ENCODE measurements around the gene ANKRD40CL.
A peak's percentile ranks its signal among the peaks of the same experiment; 100 is the strongest.

Gene ANKRD40CL

GRCh38 chr17:50803676-50804075, 36.4 kb upstream of the ANKRD40CL start:
- no peaks in the 10 kb centered on the region for H3K36me3 ChIP-seq (ENCODE audit: control insufficient read depth, insufficient read depth, low read length)
- peaks cover 3% of the 10 kb centered on the region for H3K4me1 ChIP-seq (ENCODE audit: control insufficient read depth, insufficient read depth, low read length, poor library complexity, severe bottlenecking)
- H3K27ac ChIP-seq (ENCODE audit: low read depth, low read length, severe bottlenecking), result peak overlapping the region; percentile 16
- H3K9me3 ChIP-seq (ENCODE audit: control insufficient read depth, low read length), result no peaks in the 10 kb centered on the region
- 82 to 95% methylated on average over 5 to 6 of the region's 6 CpGs for WGBS, 2 experiments (ENCODE audit: insufficient coverage in 2 of 2)
- H3K4me3 ChIP-seq (ENCODE audit: extremely low read depth, insufficient read depth, low read length, poor library complexity, severe bottlenecking), result no peak overlapping the region

- peak overlapping the region; percentile 16 for H3K27ac ChIP-seq (ENCODE audit: low read depth, low read length, severe bottlenecking)
- WGBS, 2 experiments (ENCODE audit: insufficient coverage in 2 of 2), result 83 to 84% methylated on average over 7 to 11 of the region's 12 CpGs
Observed at GRCh38 chr17:50802609-50803571, 35.6 kb upstream of the ANKRD40CL start.

DNA sequence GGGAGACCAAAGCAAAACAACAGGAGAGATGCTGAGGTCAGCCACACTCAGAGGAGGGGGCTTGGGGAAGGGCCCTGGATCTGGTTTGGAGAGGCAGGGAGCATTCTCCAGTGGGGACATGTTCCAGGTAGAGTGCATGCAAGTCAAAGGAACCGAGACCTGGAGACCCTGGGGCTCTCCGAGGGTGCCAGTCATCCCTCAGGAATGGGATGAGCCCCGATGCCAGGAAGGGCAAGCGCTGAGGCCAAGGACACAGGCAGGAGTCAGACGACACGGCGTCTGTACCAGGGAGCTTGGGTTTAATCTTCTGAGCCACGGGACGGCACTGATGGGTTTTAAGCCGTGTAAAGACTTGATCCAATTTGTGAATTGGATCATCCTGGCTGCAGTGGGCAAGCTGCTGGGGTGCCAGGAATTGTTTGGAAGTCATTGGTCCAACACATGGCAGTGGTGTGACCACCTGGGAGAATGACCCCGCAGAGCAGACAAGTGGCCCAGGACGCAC, 32.9 kb upstream of the ANKRD40CL start:
- no peaks in the 10 kb centered on the region for H3K9me3 ChIP-seq (ENCODE audit: control insufficient read depth, low read length)
- no peak overlapping the region for H3K27ac ChIP-seq (ENCODE audit: low read depth, low read length, severe bottlenecking)
- 90 to 97% methylated on average over 12 of the region's 12 CpGs for WGBS, 2 experiments (ENCODE audit: insufficient coverage in 2 of 2)
- H3K4me3 ChIP-seq (ENCODE audit: extremely low read depth, insufficient read depth, low read length, poor library complexity, severe bottlenecking), result no peak overlapping the region
- no peaks in the 10 kb centered on the region for H3K36me3 ChIP-seq (ENCODE audit: control insufficient read depth, insufficient read depth, low read length)
- H3K4me1 ChIP-seq (ENCODE audit: control insufficient read depth, insufficient read depth, low read length, poor library complexity, severe bottlenecking), result peaks cover 3% of the 10 kb centered on the region

More at GRCh38 chr17:50802609-50803571, 35.6 kb upstream of the ANKRD40CL start:
- Histone ChIP-seq H3K4me1 (ENCODE audit: control insufficient read depth, insufficient read depth, low read length, poor library complexity, severe bottlenecking) (peaks cover 3% of the 10 kb centered on the region), H3K36me3 (ENCODE audit: control insufficient read depth, insufficient read depth, low read length) (no peaks in the 10 kb centered on the region), H3K4me3 (ENCODE audit: extremely low read depth, insufficient read depth, low read length, poor library complexity, severe bottlenecking) (no peak overlapping the region), H3K9me3 (ENCODE audit: control insufficient read depth, low read length) (no peaks in the 10 kb centered on the region)

DNA sequence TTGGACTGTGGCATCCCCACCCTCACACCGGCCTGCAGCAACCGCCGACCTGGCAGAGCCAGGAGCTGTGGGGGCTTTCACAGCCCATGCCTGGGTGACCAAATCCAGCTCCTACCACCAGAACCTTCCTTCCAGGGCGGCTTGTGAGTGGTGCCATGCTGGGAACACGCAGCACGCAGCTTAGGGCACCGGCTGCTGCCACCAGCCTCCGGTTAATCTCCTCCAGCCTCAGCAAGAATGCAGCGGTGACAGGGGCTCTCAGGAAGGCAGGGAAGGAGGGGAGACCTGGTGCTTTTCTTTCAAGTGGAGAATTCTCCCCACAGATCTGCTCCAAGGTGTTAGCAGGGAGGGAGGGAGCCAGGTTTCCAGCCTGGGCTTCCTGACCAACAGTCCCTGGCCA, 32.3 kb upstream of the ANKRD40CL start:
- Histone ChIP-seq H3K27ac (ENCODE audit: low read depth, low read length, severe bottlenecking) (no peak overlapping the region), H3K9me3 (ENCODE audit: control insufficient read depth, low read length) (no peaks in the 10 kb centered on the region), H3K4me1 (ENCODE audit: control insufficient read depth, insufficient read depth, low read length, poor library complexity, severe bottlenecking) (peaks cover 3% of the 10 kb centered on the region), H3K36me3 (ENCODE audit: control insufficient read depth, insufficient read depth, low read length) (no peaks in the 10 kb centered on the region), H3K4me3 (ENCODE audit: extremely low read depth, insufficient read depth, low read length, poor library complexity, severe bottlenecking) (no peak overlapping the region)
- 90% methylated on average over 7 to 9 of the region's 9 CpGs for WGBS, 2 experiments (ENCODE audit: insufficient coverage in 2 of 2)

DNA sequence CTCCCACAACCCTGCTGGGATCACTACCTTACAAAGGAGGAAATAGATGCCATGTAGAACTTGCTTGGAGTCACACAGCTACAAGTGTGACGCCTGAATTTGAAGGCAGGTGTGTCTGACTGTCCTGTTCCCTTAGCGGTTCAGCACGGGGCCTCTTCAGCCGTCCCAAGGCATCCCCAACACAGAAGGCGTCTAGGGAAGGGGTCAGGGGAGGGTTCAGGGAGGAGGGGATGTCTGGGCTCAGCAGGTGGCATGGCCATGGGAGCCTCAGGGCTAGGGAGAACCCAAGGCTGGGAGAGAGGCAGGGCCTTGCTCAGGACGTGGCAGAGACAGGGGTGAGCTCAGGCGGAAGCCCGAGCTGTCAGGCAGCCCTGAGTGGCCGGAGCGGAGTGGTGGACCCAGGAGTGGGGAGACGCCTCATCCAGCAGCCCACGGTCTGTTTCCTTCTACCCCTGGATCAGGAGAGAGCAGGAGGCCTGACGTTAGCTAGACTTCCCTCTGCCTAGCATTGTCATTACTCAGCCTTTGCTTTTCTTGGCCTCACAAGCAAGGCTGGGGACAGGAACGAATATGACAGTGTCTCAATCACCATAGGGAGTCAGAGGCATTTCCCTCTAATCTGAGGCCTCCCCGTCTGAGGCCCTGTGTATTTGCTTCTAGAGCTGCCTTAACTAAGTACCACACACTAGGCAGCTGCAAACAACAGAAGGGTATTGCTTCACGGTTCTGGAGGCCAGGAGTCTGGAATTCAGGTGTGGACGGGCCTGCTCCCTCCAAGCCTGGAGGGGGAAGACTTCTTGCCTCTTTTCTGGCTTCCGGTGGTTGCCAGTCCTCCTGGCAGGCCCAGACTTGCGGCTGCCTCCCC, 31.3 kb upstream of the ANKRD40CL start:
- WGBS, 2 experiments (ENCODE audit: insufficient coverage in 2 of 2), result 80 to 83% methylated on average over 19 of the region's 19 CpGs
- Histone ChIP-seq H3K4me1 (ENCODE audit: control insufficient read depth, insufficient read depth, low read length, poor library complexity, severe bottlenecking) (peaks cover 3% of the 10 kb centered on the region), H3K9me3 (ENCODE audit: control insufficient read depth, low read length) (no peaks in the 10 kb centered on the region), H3K36me3 (ENCODE audit: control insufficient read depth, insufficient read depth, low read length) (no peaks in the 10 kb centered on the region), H3K4me3 (ENCODE audit: extremely low read depth, insufficient read depth, low read length, poor library complexity, severe bottlenecking) (no peak overlapping the region), H3K27ac (ENCODE audit: low read depth, low read length, severe bottlenecking) (no peak overlapping the region)

- H3K4me1 ChIP-seq (ENCODE audit: control insufficient read depth, insufficient read depth, low read length, poor library complexity, severe bottlenecking), result peaks cover 3% of the 10 kb centered on the region
- no peak overlapping the region for H3K27ac ChIP-seq (ENCODE audit: low read depth, low read length, severe bottlenecking)
- no peak overlapping the region for H3K4me3 ChIP-seq (ENCODE audit: extremely low read depth, insufficient read depth, low read length, poor library complexity, severe bottlenecking)
- 87 to 96% methylated on average over 7 to 8 of the region's 11 CpGs for WGBS, 2 experiments (ENCODE audit: insufficient coverage in 2 of 2)
- H3K36me3 ChIP-seq (ENCODE audit: control insufficient read depth, insufficient read depth, low read length), result no peaks in the 10 kb centered on the region
- H3K9me3 ChIP-seq (ENCODE audit: control insufficient read depth, low read length), result no peaks in the 10 kb centered on the region
Observed at GRCh38 chr17:50797135-50797810, 30.0 kb upstream of the ANKRD40CL start.

GRCh38 chr17:50794361-50794760, 27.0 kb upstream of the ANKRD40CL start:
- Histone ChIP-seq H3K27ac (ENCODE audit: low read depth, low read length, severe bottlenecking) (no peak overlapping the region), H3K4me3 (ENCODE audit: extremely low read depth, insufficient read depth, low read length, poor library complexity, severe bottlenecking) (no peak overlapping the region), H3K9me3 (ENCODE audit: control insufficient read depth, low read length) (no peaks in the 10 kb centered on the region), H3K4me1 (ENCODE audit: control insufficient read depth, insufficient read depth, low read length, poor library complexity, severe bottlenecking) (peaks cover 4% of the 10 kb centered on the region), H3K36me3 (ENCODE audit: control insufficient read depth, insufficient read depth, low read length) (no peaks in the 10 kb centered on the region)
- 71 to 100% methylated on average over 2 to 3 of the region's 6 CpGs for WGBS, 2 experiments (ENCODE audit: insufficient coverage in 2 of 2)

GRCh38 chr17:50793007-50793406, 25.7 kb upstream of the ANKRD40CL start:
- H3K36me3 ChIP-seq (ENCODE audit: control insufficient read depth, insufficient read depth, low read length), result no peaks in the 10 kb centered on the region
- H3K4me1 ChIP-seq (ENCODE audit: control insufficient read depth, insufficient read depth, low read length, poor library complexity, severe bottlenecking), result peaks cover 2% of the 10 kb centered on the region
- H3K9me3 ChIP-seq (ENCODE audit: control insufficient read depth, low read length), result no peaks in the 10 kb centered on the region
- no peak overlapping the region for H3K27ac ChIP-seq (ENCODE audit: low read depth, low read length, severe bottlenecking)
- H3K4me3 ChIP-seq (ENCODE audit: extremely low read depth, insufficient read depth, low read length, poor library complexity, severe bottlenecking), result no peak overlapping the region
- WGBS, 2 experiments (ENCODE audit: insufficient coverage in 2 of 2), result 98 to 100% methylated on average over 6 to 7 of the region's 8 CpGs

DNA sequence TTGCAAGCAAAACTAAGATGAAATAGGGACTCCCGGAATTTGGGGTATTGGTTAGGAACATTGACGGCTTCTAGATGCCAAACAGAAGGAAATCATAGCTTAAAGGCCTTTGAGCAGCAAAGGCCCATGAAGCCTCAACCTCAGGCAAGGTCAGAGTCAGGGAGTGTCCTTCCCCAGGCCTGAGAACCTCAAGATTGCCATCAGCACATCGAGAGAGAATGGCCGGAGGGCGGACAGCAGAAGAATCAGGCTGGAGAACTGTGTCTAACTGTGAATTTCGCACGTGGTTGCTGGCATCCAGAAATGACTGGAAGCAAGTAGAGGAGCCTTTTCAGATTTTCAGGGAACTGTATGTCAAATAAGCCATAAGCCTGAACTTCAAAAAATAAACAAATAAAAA, 24.8 kb upstream of the ANKRD40CL start:
- 88 to 93% methylated on average over 7 of the region's 7 CpGs for WGBS, 2 experiments (ENCODE audit: insufficient coverage in 2 of 2)
- Histone ChIP-seq H3K4me3 (ENCODE audit: extremely low read depth, insufficient read depth, low read length, poor library complexity, severe bottlenecking) (no peak overlapping the region), H3K27ac (ENCODE audit: low read depth, low read length, severe bottlenecking) (no peak overlapping the region), H3K36me3 (ENCODE audit: control insufficient read depth, insufficient read depth, low read length) (no peaks in the 10 kb centered on the region), H3K4me1 (ENCODE audit: control insufficient read depth, insufficient read depth, low read length, poor library complexity, severe bottlenecking) (peaks cover 2% of the 10 kb centered on the region), H3K9me3 (ENCODE audit: control insufficient read depth, low read length) (no peaks in the 10 kb centered on the region)

- no peaks in the 10 kb centered on the region for H3K9me3 ChIP-seq (ENCODE audit: control insufficient read depth, low read length)
Observed at GRCh38 chr17:50790618-50791017, 23.3 kb upstream of the ANKRD40CL start.

More at GRCh38 chr17:50790618-50791017, 23.3 kb upstream of the ANKRD40CL start:
- Histone ChIP-seq H3K4me1 (ENCODE audit: control insufficient read depth, insufficient read depth, low read length, poor library complexity, severe bottlenecking) (peaks cover 8% of the 10 kb centered on the region), H3K4me3 (ENCODE audit: extremely low read depth, insufficient read depth, low read length, poor library complexity, severe bottlenecking) (no peak overlapping the region), H3K27ac (ENCODE audit: low read depth, low read length, severe bottlenecking) (no peak overlapping the region), H3K36me3 (ENCODE audit: control insufficient read depth, insufficient read depth, low read length) (no peaks in the 10 kb centered on the region)
- 93 to 94% methylated on average over 4 to 6 of the region's 6 CpGs for WGBS, 2 experiments (ENCODE audit: insufficient coverage in 2 of 2)
